ENCODE data around the gene PTPN1.

Gene PTPN1

GRCh38 chr20:50578778-50579165, 68.6 kb downstream of the PTPN1 start:
- Histone ChIP-seq H3K36me3 (ENCODE audit: insufficient read depth, low read length) (peaks cover 60% of the 10 kb centered on the region), H3K79me2 (ENCODE audit: control insufficient read depth, insufficient read depth, low read length, unreplicated experiment) (peaks cover 15% of the 10 kb centered on the region), H3K27ac (ENCODE audit: low read depth, low read length) (no peak overlapping the region), H2AFZ (ENCODE audit: low read length, unreplicated experiment) (no peak overlapping the region), H3K4me3 (ENCODE audit: low read depth, low read length) (no peak overlapping the region), H3K4me1 (ENCODE audit: control insufficient read depth, insufficient read depth, low read length, unreplicated experiment) (peaks cover 7% of the 10 kb centered on the region), H3K27me3 (ENCODE audit: insufficient read depth, low read length) (no peaks in the 10 kb centered on the region)

GRCh38 chr20:50579511-50579910, 69.3 kb downstream of the PTPN1 start:
- Histone ChIP-seq H3K27me3 (ENCODE audit: insufficient read depth, low read length) (no peaks in the 10 kb centered on the region), H3K27ac (ENCODE audit: low read depth, low read length) (no peak overlapping the region), H2AFZ (ENCODE audit: low read length, unreplicated experiment) (no peak overlapping the region), H3K4me3 (ENCODE audit: low read depth, low read length) (no peak overlapping the region), H3K79me2 (ENCODE audit: control insufficient read depth, insufficient read depth, low read length, unreplicated experiment) (peaks cover 9% of the 10 kb centered on the region), H3K36me3 (ENCODE audit: insufficient read depth, low read length) (peaks cover 55% of the 10 kb centered on the region), H3K4me1 (ENCODE audit: control insufficient read depth, insufficient read depth, low read length, unreplicated experiment) (peaks cover 6% of the 10 kb centered on the region)

GRCh38 chr20:50580016-50580747, 70.0 kb downstream of the PTPN1 start:
- no peak overlapping the region for H3K27ac ChIP-seq (ENCODE audit: low read depth, low read length)
- H3K79me2 ChIP-seq (ENCODE audit: control insufficient read depth, insufficient read depth, low read length, unreplicated experiment): peaks cover 4% of the 10 kb centered on the region
- H3K27me3 ChIP-seq (ENCODE audit: insufficient read depth, low read length): no peaks in the 10 kb centered on the region
- H3K4me3 ChIP-seq (ENCODE audit: low read depth, low read length): no peak overlapping the region
- H3K36me3 ChIP-seq (ENCODE audit: insufficient read depth, low read length): peaks cover 48% of the 10 kb centered on the region
- H2AFZ ChIP-seq (ENCODE audit: low read length, unreplicated experiment): no peak overlapping the region
- H3K4me1 ChIP-seq (ENCODE audit: control insufficient read depth, insufficient read depth, low read length, unreplicated experiment): peaks cover 6% of the 10 kb centered on the region

GRCh38 chr20:50580842-50581544, 70.8 kb downstream of the PTPN1 start:
- Histone ChIP-seq H3K4me1 (ENCODE audit: control insufficient read depth, insufficient read depth, low read length, unreplicated experiment) (peaks cover 6% of the 10 kb centered on the region), H3K27ac (ENCODE audit: low read depth, low read length) (no peak overlapping the region), H3K27me3 (ENCODE audit: insufficient read depth, low read length) (no peaks in the 10 kb centered on the region), H3K79me2 (ENCODE audit: control insufficient read depth, insufficient read depth, low read length, unreplicated experiment) (no peaks in the 10 kb centered on the region), H3K36me3 (ENCODE audit: insufficient read depth, low read length) (peaks cover 47% of the 10 kb centered on the region), H2AFZ (ENCODE audit: low read length, unreplicated experiment) (no peak overlapping the region), H3K4me3 (ENCODE audit: low read depth, low read length) (no peak overlapping the region)

GRCh38 chr20:50582092-50582491, 71.9 kb downstream of the PTPN1 start:
- no peaks in the 10 kb centered on the region for H3K79me2 ChIP-seq (ENCODE audit: control insufficient read depth, insufficient read depth, low read length, unreplicated experiment)
- H3K4me1 ChIP-seq (ENCODE audit: control insufficient read depth, insufficient read depth, low read length, unreplicated experiment): peaks cover 6% of the 10 kb centered on the region
- peaks cover 47% of the 10 kb centered on the region for H3K36me3 ChIP-seq (ENCODE audit: insufficient read depth, low read length)
- H3K4me3 ChIP-seq (ENCODE audit: low read depth, low read length): no peak overlapping the region
- H3K27me3 ChIP-seq (ENCODE audit: insufficient read depth, low read length): no peaks in the 10 kb centered on the region
- no peak overlapping the region for H3K27ac ChIP-seq (ENCODE audit: low read depth, low read length)
- no peak overlapping the region for H2AFZ ChIP-seq (ENCODE audit: low read length, unreplicated experiment)

- Histone ChIP-seq H3K36me3 (ENCODE audit: insufficient read depth, low read length) (peaks cover 46% of the 10 kb centered on the region), H2AFZ (ENCODE audit: low read length, unreplicated experiment) (no peak overlapping the region), H3K27ac (ENCODE audit: low read depth, low read length) (no peak overlapping the region), H3K4me3 (ENCODE audit: low read depth, low read length) (no peak overlapping the region), H3K27me3 (ENCODE audit: insufficient read depth, low read length) (no peaks in the 10 kb centered on the region), H3K4me1 (ENCODE audit: control insufficient read depth, insufficient read depth, low read length, unreplicated experiment) (peaks cover 6% of the 10 kb centered on the region), H3K79me2 (ENCODE audit: control insufficient read depth, insufficient read depth, low read length, unreplicated experiment) (no peaks in the 10 kb centered on the region)
These were observed 72.5 kb downstream of the PTPN1 start for GRCh38 chr20:50582591-50583234.

GRCh38 chr20:50583442-50584150, 73.4 kb downstream of the PTPN1 start:
- Histone ChIP-seq H3K79me2 (ENCODE audit: control insufficient read depth, insufficient read depth, low read length, unreplicated experiment) (no peaks in the 10 kb centered on the region), H3K27ac (ENCODE audit: low read depth, low read length) (no peak overlapping the region), H2AFZ (ENCODE audit: low read length, unreplicated experiment) (no peak overlapping the region), H3K27me3 (ENCODE audit: insufficient read depth, low read length) (no peaks in the 10 kb centered on the region), H3K36me3 (ENCODE audit: insufficient read depth, low read length) (peaks cover 37% of the 10 kb centered on the region), H3K4me1 (ENCODE audit: control insufficient read depth, insufficient read depth, low read length, unreplicated experiment) (peaks cover 6% of the 10 kb centered on the region), H3K4me3 (ENCODE audit: low read depth, low read length) (no peak overlapping the region)

- H3K4me3 ChIP-seq (ENCODE audit: low read depth, low read length): no peak overlapping the region
- H3K27ac ChIP-seq (ENCODE audit: low read depth, low read length): no peak overlapping the region
- peaks cover 6% of the 10 kb centered on the region for H3K4me1 ChIP-seq (ENCODE audit: control insufficient read depth, insufficient read depth, low read length, unreplicated experiment)
- peaks cover 30% of the 10 kb centered on the region for H3K36me3 ChIP-seq (ENCODE audit: insufficient read depth, low read length)
- H3K27me3 ChIP-seq (ENCODE audit: insufficient read depth, low read length): no peaks in the 10 kb centered on the region
- H2AFZ ChIP-seq (ENCODE audit: low read length, unreplicated experiment): no peak overlapping the region
- H3K79me2 ChIP-seq (ENCODE audit: control insufficient read depth, insufficient read depth, low read length, unreplicated experiment): no peaks in the 10 kb centered on the region
These were observed 74.5 kb downstream of the PTPN1 start for GRCh38 chr20:50584687-50585086.

GRCh38 chr20:50585214-50585613, 75.0 kb downstream of the PTPN1 start:
- H3K4me3 ChIP-seq (ENCODE audit: low read depth, low read length): no peak overlapping the region
- H3K27me3 ChIP-seq (ENCODE audit: insufficient read depth, low read length): no peaks in the 10 kb centered on the region
- H2AFZ ChIP-seq (ENCODE audit: low read length, unreplicated experiment): no peak overlapping the region
- H3K79me2 ChIP-seq (ENCODE audit: control insufficient read depth, insufficient read depth, low read length, unreplicated experiment): no peaks in the 10 kb centered on the region
- no peak overlapping the region for H3K27ac ChIP-seq (ENCODE audit: low read depth, low read length)
- peaks cover 32% of the 10 kb centered on the region for H3K36me3 ChIP-seq (ENCODE audit: insufficient read depth, low read length)
- H3K4me1 ChIP-seq (ENCODE audit: control insufficient read depth, insufficient read depth, low read length, unreplicated experiment): peaks cover 6% of the 10 kb centered on the region

- Histone ChIP-seq H3K4me3 (ENCODE audit: low read depth, low read length) (no peak overlapping the region), H3K36me3 (ENCODE audit: insufficient read depth, low read length) (peaks cover 28% of the 10 kb centered on the region), H3K79me2 (ENCODE audit: control insufficient read depth, insufficient read depth, low read length, unreplicated experiment) (no peaks in the 10 kb centered on the region), H3K27me3 (ENCODE audit: insufficient read depth, low read length) (no peaks in the 10 kb centered on the region), H3K27ac (ENCODE audit: low read depth, low read length) (no peak overlapping the region), H2AFZ (ENCODE audit: low read length, unreplicated experiment) (no peak overlapping the region), H3K4me1 (ENCODE audit: control insufficient read depth, insufficient read depth, low read length, unreplicated experiment) (peaks cover 6% of the 10 kb centered on the region)
These were observed 75.5 kb downstream of the PTPN1 start for GRCh38 chr20:50585678-50586077.
